ENCODE data around the gene S100A14. TPM values are rescaled to one million over a fixed set of nuclear protein-coding genes. Genes with fewer than 3 reads are reported as not detected.
A peak's percentile ranks its signal among the peaks of the same experiment; 100 is the strongest.

The S100A14 gene
- total RNA-seq, 1 donor from 2014 or later: not detected

DNA sequence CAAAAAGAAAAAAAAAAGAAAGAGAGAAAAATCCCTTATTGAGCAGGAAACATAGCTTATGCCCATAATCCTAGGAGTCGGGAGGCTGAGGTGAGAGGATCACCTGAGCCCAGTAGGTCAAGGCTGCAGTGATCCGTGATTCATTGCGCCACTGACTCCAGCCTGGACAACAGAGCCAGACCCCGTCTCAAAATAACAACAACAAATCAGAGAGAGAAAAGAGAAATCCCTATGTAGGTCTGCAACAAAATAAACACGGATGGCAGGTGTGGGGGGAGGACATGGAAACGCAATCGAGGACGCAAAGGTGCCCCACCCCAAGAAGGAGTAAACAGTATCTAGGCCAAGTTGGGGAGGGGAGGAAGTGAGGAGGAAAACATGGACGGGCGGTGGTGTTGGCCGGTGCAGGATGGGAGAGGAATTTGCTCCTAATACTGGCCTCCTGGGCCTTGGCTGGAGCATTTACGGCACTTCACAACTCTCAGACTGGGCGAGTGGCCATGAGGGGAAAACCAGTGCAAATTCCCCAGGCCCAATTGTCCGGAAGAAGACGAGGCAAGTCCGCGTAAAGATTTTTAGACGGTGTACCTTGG is 17.1 kb upstream of the S100A14 start:
- Mint-ChIP-seq H3K4me1 (ENCODE audit: unreplicated experiment) (peaks cover 57% of the 10 kb centered on the region), H3K27ac (ENCODE audit: unreplicated experiment) (peak overlapping the region; percentile 99), H3K9me3 (ENCODE audit: unreplicated experiment) (no peaks in the 10 kb centered on the region), H3K4me3 (ENCODE audit: unreplicated experiment) (no peak overlapping the region), H3K36me3 (ENCODE audit: unreplicated experiment) (peaks cover 21% of the 10 kb centered on the region), H3K27me3 (ENCODE audit: unreplicated experiment) (no peaks in the 10 kb centered on the region)
- DNase-seq (ENCODE audit: extremely low spot score, unreplicated experiment): no peak
- TF ChIP-seq, protein P1, sequence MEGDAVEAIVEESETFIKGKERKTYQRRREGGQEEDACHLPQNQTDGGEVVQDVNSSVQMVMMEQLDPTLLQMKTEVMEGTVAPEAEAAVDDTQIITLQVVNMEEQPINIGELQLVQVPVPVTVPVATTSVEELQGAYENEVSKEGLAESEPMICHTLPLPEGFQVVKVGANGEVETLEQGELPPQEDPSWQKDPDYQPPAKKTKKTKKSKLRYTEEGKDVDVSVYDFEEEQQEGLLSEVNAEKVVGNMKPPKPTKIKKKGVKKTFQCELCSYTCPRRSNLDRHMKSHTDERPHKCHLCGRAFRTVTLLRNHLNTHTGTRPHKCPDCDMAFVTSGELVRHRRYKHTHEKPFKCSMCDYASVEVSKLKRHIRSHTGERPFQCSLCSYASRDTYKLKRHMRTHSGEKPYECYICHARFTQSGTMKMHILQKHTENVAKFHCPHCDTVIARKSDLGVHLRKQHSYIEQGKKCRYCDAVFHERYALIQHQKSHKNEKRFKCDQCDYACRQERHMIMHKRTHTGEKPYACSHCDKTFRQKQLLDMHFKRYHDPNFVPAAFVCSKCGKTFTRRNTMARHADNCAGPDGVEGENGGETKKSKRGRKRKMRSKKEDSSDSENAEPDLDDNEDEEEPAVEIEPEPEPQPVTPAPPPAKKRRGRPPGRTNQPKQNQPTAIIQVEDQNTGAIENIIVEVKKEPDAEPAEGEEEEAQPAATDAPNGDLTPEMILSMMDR (IDR thresholded peaks at IDR 0.05): no peak

DNA sequence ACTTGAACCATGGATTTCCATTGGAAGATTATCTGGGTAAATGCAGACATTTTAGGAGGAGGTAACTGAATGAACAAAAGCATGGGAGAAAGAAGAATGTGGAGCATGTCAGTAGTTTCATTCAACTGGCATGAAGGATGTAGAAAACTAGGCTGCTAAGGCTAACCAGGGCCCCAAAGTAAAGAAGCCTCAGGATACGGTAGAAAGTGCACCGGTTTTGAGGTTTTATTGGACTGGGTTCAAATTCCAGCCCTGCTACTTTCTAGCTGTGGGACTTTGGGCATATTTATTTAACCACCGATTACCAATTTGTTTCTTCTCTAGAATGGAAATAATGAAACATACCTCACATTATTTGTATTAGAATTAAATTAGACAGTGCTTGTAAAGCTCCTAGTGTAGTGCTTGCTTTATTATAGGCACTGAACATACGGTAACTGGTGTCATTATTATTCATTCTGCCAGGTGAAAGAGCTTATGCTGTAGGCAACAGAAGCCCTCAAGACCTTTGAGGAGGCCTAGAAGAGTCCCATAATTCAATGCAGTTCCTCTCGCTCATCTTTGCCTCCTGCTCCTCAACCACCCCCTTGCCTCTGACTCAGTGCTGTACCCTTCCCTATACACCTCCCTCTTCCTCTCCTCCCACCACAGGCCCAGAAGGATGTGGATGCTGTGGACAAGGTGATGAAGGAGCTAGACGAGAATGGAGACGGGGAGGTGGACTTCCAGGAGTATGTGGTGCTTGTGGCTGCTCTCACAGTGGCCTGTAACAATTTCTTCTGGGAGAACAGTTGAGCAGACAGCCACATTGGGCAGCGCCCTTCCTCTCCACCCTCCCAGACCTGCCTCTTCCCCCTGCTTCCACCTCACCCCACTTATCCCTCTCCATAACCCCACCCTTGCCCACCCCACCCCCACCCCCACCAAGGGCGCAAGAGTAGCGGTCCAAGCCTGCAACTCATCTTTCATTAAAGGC is 15.2 kb upstream of the S100A14 start:
- H3K9me3 Mint-ChIP-seq (ENCODE audit: unreplicated experiment): no peaks in the 10 kb centered on the region
- no peak for DNase-seq (ENCODE audit: extremely low spot score, unreplicated experiment)

DNA sequence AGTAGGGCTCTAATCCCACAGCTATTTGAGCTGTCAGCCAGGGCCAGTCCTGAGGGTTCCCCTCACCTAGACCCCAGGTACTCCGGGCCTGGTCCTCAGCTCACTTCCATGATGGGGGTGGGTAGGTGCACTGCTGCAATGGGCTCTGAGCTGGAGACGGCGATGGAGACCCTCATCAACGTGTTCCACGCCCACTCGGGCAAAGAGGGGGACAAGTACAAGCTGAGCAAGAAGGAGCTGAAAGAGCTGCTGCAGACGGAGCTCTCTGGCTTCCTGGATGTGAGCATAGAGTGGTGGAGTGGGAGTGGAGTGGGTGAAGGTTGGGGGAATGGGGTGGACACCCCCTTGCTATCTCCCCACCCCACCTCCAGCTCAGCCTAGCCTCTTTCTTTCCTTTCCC is 14.3 kb upstream of the S100A14 start:
- DNase-seq (ENCODE audit: extremely low spot score, unreplicated experiment): no peak
- H3K4me1 Mint-ChIP-seq (ENCODE audit: unreplicated experiment): peaks cover 72% of the 10 kb centered on the region
- H3K4me3 Mint-ChIP-seq (ENCODE audit: unreplicated experiment): no peak overlapping the region
- H3K9me3 Mint-ChIP-seq (ENCODE audit: unreplicated experiment): no peaks in the 10 kb centered on the region
- no peaks in the 10 kb centered on the region for H3K27me3 Mint-ChIP-seq (ENCODE audit: unreplicated experiment)
- H3K36me3 Mint-ChIP-seq (ENCODE audit: unreplicated experiment): peaks cover 5% of the 10 kb centered on the region
- H3K27ac Mint-ChIP-seq (ENCODE audit: unreplicated experiment): peak overlapping the region; percentile 63
- TF ChIP-seq, protein P1 (IDR thresholded peaks at IDR 0.05): no peak

More for the DNA sequence above, 15.2 kb upstream of the S100A14 start:
- Mint-ChIP-seq H3K27ac (ENCODE audit: unreplicated experiment) (peak overlapping the region; percentile 28), H3K27me3 (ENCODE audit: unreplicated experiment) (no peaks in the 10 kb centered on the region), H3K4me1 (ENCODE audit: unreplicated experiment) (peaks cover 69% of the 10 kb centered on the region), H3K4me3 (ENCODE audit: unreplicated experiment) (no peak overlapping the region), H3K36me3 (ENCODE audit: unreplicated experiment) (peaks cover 5% of the 10 kb centered on the region)
- TF ChIP-seq, protein P1 (IDR thresholded peaks at IDR 0.05): no peak

DNA sequence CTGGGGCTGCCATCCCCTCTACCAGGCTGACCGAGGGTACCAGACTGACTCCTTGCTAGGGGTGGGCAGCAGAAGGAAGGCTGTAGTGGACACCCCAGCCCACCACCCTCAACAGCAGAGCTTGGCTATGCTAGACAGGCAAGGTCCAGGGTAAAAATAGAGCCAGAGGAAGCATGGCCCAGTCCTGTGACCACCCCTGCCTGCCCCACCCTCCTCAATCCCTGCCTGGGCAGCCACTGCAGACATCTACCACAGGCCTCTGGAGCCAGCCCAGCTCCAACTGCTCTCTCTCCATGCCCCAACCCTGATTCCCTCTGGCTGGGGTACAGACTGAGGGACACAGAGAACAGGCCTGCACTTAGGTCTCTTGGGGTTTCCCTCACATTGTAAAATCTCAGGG is 13.8 kb upstream of the S100A14 start:
- Mint-ChIP-seq H3K27ac (ENCODE audit: unreplicated experiment) (peak overlapping the region; percentile 64), H3K4me1 (ENCODE audit: unreplicated experiment) (peaks cover 75% of the 10 kb centered on the region), H3K4me3 (ENCODE audit: unreplicated experiment) (no peak overlapping the region), H3K27me3 (ENCODE audit: unreplicated experiment) (no peaks in the 10 kb centered on the region), H3K9me3 (ENCODE audit: unreplicated experiment) (no peaks in the 10 kb centered on the region), H3K36me3 (ENCODE audit: unreplicated experiment) (peaks cover 4% of the 10 kb centered on the region)
- DNase-seq (ENCODE audit: extremely low spot score, unreplicated experiment): no peak
- TF ChIP-seq, protein P1 (IDR thresholded peaks at IDR 0.05): no peak

DNA sequence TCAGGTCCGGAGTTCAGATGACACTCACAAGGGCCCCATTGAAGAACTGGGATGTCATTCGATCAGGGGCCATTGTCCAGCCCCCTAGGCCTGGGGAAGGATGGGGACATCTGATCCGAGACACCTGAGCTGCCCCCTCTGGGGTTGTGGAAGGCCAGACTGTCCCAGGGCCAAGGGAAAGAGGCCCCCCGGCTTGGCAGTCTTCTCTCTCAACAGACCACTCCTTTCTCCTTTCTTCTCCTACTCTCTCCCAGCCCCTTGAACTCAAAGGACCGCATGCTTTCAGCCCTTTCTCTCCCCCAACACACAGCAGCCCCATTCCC is 13.2 kb upstream of the S100A14 start:
- H3K27me3 Mint-ChIP-seq (ENCODE audit: unreplicated experiment): no peaks in the 10 kb centered on the region
- H3K9me3 Mint-ChIP-seq (ENCODE audit: unreplicated experiment): no peaks in the 10 kb centered on the region
- no peak overlapping the region for H3K4me3 Mint-ChIP-seq (ENCODE audit: unreplicated experiment)
- TF ChIP-seq, protein P1 (IDR thresholded peaks at IDR 0.05): no peak
- peak overlapping the region; percentile 64 for H3K27ac Mint-ChIP-seq (ENCODE audit: unreplicated experiment)
- DNase-seq (ENCODE audit: extremely low spot score, unreplicated experiment): no peak
- H3K36me3 Mint-ChIP-seq (ENCODE audit: unreplicated experiment): peaks cover 5% of the 10 kb centered on the region
- H3K4me1 Mint-ChIP-seq (ENCODE audit: unreplicated experiment): peaks cover 78% of the 10 kb centered on the region

Data from osteocyte (in vitro differentiated cells).